Stimulated activated CD4-positive, alpha-beta T cell treated with anti-CD3 and anti-CD28 coated beads, Interleukin-4, amount 100 ng/mL, for 1 hour (primary cell): ENCODE data around the gene BHLHE41.

ENCODE experiments used
- DNase-seq: peaks from one replicate; pipeline ENCODE4 v3.0.0-alpha.2; 2020

BHLHE41 gene

DNA sequence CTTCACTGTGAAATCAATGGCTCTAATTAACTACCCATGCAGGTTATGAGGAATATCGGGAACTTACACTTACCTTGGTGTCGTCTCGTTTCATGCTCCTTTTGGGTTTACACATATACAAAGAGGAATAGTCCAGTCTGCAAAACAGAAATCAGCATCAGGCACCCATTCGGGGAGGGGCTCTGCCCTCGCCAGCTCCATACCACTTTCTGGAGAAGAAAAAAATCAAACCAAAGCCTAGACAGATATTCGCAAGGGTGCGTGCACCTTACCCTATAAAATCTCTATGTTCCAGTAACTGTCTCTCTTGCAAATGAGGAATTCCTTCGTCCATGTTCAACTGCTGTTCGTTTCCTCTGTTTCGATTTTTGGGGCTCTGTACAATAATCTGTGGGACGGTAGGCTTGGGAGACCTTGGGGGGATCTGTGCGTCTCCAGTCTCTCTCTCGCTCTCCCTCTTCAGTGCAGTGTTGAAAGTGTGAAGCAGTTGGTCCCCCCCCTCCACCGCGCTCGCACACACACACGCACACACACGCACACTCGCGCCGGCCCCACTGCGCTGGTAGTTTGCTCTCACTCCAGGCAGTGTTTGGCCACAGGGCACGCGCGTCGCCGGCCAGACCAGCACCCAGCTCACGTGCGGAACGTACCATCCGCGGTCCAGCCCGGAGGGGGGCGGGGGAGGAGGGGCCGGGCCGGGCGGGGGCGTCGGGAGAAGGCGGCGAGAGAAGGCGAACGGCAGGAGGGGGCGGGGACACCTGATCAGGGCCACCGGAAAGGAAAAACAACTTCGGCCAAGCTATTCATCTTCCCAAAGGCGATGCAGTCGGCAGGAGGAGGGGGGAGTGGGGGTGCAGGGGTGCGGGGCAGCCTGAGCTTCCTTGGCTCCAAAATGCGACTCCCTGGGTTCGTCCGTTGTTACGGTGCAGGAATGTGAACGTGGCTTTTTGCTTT is at the start of gene BHLHE41:
Gene BHLHE41, minus strand, starts transcription at position 592 of the 954 bp plus-strand sequence. Its CDS starts 258 bp downstream, at position 334.
- DNase-seq, result peak; percentile 17

DNA sequence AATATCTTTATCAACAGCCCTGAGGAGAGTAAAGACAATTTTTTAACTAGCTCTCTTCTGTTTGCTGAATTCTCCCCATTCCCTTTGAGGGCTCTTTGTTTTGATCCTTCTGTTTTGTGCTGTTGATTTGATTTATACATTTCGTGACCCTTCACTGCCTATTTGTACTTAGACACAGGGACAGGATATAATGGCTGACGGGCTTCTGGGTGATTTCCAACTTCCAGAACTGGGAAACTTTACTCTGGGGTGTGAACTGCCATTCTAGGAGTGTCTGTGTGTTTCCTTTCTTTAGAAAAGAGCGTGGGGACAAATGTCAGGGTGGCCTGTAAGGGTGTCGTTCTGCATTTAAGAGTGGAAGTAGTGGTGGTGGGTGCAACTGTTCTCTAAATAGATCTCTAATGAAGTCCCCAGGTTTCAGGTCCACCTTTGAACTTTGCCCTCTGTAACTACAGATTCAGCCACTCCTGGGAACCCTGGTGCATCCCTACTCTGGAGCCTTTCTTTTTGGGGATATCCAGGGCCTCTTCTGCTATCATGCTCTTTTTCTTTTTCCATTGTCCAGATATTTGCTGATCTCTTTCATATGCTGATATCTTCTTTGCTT is 48.2 kb upstream of the BHLHE41 start:
- DNase-seq, result no peak

DNA sequence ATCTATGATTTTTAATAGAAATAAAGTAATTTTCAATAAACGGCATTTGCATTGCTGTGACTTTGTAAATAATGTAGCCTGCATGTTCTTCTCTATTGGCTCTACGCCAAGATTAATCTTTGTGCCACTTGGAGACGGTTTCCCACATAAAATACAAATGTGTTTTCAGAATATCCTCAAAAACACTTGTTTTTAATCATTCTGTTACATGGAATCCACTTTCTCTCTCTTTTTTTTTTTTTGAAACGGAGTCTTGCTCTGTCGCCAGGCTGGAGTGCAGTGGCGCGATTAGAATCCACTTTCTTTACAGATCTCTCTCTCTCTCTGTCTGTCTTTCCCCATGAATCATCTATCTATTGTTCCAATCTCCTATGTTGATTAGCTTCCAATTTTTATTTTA is 47.7 kb upstream of the BHLHE41 start:
- DNase-seq, result no peak

DNA sequence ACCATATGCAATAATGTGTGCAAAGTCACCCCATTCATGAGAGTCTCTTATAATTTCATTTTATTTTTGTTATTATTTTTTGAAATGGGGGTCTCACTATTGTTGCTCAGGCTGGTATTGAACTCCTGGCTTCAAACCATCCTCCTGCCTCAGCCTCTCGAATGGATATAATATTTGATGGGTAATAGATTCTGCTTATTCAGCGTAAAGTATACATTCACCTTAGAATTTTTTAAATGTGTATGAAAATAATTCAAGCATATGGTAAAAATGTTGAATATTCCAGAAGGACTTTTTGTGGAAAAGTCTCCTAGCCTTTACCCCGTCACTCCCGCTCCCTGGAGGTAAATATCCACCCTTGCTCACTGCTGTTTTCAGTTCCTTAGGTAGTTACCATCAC is 47.2 kb upstream of the BHLHE41 start:
- DNase-seq, result no peak

DNA sequence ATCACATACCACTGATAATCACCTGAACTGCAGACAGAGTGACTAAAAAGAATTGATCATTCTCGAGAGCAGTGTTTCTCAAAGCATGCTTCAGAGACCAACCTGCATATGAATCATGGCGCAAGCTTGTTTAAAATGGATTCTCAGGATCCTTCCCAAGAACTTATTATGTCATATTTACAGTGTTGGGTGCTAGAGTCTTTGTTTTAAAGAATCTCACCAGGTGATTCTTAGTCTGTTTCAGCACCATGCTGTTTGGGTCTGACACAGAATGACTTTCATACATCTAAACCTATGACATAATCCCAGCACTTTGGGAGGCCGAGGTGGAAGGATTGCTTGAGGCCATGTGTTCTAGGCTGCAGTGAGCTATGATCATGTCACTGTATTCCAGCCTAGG is 39.3 kb upstream of the BHLHE41 start:
- DNase-seq, result no peak

DNA sequence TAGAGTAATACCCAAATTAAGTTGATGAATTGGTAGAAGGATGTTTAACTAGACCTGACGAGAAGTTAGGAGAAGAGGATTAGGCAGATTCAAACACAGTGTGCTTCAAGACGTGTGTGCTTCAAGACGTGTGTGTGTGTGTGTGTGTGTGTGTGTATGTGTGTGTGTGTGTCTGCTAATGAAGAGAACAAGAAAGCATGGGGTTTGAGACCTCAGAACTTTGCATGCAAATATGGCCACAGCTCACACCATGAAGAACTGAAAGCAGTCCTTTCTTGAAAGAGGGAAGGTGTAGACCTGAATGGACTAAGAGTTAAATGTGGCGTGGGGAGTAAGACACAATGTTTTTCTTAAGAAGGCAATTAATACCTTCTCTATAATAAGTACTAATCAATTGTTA is 38.1 kb upstream of the BHLHE41 start:
- DNase-seq, result no peak

DNA sequence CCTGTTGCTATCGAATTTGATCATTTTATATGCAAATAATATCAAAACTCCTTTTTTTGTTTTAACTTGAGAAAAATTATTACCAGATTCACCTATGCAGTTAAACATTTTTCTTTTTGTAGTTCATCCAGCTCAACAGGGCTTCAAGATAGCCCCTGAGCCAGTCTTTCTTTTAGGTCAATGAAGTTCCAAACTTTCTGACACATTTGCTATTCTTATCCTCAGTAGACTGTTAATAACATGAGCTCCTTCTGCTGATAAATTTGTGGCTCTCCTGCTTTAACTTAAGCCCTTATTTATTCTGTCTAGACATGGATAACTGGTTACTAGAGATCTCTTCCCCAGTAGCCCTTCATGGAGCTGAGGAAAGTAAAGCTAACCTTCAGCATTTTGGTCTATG is 37.3 kb upstream of the BHLHE41 start:
- DNase-seq, result no peak

DNA sequence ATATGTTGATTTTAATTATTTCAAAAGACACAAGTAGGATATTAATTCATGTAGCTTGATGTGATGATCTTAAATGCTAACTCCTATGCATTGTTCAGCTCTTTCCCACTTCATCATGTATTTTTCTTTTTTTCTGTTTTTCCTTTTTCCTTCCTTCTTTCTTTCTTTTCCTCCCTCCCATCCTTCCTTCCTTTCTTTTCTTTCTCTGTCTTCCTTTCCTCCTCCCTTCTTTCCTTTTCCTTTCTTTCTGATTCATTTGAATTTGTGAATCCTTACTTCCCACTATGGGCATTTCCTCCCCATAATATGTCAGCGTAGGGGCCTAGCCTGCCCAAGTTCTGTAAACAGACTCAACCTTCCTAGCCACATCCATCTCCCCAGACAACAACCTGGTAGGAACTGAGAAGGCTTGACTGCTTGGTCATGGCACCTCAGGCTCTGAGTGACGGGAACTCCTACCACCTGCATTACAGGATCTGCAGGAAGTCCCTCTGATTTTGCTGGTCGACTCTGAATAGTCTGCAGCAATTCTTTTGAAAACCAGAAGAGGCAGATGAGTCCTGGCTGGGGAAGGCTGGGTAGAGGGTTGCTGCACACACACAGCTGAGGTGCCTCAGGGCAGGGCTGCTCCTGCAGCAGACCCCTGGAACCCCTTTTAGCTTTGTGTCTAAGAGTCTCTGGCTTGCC is 33.4 kb upstream of the BHLHE41 start:
- no peak for DNase-seq

DNA sequence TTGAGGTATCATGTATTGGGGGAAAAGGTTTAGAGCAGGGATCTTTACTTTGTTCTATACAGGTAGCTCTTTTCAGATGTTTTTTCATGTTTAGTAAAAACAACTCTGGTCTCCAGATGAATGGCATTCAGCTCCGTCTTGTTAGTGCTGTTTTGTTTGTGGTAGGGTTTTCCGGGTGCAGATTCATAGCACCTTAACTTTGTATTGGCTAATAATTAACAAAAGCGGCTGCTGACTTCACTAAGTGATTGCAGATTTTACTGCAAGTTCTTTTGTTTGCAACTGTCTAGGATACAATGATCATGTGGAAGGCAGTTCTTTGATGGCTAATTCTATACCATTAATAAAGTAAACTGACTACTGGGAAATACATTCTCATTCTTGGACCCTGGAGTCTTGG is 32.2 kb upstream of the BHLHE41 start:
- DNase-seq, result no peak

DNA sequence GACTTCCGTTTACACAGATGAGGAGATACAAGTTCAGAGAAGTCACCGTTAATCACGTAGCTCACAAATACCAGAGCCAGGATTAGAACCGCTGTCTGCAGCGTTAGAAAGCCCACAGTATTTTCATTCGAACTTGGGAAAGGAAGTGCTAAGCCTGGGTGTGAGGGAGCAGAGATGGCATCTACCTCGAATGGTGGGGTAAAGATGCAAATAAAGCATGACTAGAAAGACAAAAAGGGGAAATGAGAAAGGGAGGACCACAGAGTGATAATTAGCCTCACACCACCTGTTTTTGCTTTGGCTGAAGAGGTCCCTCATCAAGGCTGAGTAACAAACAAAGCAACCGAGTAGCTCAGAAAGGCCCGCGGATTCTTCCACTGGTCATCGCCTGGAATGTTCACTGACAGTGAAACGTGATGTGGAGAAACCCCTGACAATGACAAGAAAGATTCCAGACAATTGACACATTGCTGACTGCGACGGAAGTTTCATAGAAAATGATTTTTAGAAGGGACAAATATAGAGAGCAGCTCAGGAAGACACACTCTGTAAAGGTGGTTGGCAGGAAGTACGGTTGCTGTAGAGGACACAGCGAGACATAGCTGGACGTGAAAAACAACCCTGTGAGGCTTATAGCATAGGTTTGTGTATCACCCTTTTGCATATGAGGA is 31.5 kb upstream of the BHLHE41 start:
- DNase-seq, result no peak

DNA sequence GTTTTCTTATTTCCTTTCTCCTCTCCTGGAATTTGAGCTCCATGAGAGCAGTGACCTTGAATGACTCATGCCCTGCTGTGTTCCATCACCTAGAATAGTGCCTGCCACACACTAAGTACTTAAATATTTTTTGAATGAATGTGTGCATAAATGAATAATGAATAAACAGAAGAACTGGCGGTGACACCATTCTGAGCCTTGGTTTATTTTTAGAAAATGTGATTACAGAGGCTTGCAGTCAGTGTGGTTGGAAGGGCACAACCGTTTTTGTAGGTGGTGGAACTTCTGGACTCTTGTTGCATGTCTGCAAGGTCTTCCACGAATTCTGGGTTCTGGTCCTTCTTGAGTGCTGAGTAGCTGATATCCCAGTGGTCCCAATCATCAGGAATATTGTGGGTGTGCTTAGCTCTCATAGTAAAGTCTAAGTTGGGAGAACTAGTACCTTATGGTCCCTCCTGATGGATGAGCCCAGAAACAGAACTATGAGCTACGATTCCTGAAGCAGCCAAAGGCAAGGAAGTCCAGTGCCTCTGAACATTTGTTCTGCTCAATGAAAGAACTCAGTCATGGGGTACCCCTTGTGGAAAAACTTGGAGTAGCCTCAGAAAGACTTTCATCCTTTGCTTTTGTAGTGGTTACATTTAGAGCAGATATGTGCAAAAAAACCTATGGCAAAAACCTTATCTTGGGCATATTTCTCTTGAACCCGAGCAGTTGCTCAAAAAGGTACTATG is 28.8 kb upstream of the BHLHE41 start:
- no peak for DNase-seq

DNA sequence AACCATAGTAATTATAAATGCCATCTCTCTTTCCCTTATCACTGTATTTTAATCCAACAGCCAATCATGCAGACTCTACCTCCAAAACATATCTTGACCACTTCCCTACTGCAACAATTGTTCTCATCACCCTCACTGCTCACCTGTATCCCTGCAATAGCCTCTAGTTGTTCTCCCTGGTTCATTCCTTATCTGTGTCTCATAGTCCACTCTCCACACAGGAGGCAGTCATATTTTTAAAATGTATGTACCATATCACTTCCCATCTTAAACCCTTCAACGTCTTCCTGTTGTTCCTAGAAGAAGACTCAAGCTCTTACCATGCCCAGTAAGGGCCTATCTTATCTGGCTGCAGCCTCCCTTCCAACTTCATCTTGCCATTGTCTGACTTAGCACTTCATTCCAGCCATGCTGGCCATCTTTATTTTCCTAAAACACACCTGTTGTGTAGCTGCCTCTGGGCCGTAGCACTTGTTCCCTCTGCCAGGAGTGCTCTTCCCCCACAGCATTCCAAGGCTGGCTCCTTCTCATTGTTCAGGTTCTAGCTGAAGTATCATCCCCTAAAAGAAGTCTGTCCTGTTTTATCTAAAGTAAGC is 27.8 kb upstream of the BHLHE41 start:
- DNase-seq, result no peak

DNA sequence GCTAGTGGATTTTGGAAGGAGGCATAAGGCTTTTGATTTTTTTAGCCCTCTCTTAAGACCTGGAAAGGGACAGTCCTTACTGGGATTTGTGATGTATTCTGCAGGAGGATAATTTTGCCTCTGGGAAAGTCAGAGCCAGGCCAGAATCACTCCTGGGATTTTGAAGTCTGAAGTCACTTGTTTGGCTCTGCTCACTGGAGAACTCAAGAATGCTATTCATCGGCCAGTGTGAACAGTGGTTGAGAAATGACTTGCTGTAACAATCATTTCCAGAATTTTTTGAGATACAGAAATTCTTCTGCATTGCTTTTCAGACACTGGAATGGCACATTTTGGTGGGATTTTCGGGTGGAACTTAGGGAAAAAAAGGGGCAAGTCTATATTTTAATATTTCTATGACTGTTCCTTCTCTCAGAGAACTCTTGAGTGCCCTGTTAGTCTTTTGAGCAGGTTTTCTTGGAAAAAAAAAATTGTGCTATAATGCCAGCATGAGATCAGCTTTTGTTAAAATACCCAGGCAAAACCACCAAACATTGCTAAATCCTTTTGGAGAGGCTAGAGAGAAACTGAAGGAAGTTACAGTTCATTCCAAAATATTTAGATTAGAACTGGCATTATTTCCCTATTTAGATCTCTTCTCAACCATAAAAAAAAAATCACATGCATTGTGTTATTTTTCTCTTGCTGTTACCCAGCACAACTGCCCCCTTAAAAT is 26.1 kb upstream of the BHLHE41 start:
- DNase-seq, result no peak

DNA sequence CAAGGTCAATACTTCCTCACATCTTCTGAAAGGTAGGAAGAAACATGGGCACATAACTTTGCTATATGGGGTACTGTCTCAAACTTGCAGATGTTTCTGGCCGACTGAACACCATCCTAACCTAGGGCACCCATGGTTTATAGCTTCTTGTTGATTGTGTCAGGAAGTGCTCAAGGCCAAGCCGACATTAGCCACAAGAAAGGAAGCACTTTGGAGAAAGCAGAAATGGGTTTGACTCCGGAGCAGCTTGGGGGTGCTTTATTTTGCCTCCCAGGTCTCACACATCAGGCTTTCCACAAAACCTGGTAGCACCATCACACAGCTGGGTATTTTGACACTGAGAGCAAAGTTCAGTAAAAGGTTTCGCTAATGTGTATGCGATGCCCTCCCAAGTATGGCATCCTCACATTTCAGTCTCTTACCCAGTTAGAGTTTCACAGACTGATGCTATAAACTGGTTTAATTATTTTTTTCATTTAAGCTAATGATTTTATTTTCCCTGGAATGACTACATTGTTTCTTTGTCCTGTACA is 25.2 kb upstream of the BHLHE41 start:
- DNase-seq, result no peak

DNA sequence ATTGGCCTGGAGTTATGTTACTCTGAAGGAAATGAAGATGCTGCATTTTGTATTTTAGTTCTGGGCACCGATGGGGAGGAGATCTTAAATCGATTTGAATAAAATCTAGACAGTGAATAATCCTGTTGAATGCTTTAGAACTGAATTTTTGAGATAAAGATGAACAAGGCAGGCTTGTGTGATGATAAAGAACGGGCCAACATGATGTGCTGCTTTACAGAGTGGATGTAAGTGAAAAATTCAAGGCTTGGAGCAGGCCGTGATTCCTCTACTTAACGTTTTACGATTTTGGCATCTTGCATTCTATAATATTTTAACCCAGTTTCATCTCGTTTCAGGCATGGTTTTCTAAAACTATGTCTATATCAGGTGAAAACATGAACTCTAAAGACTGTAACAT is 23.5 kb upstream of the BHLHE41 start:
- no peak for DNase-seq

DNA sequence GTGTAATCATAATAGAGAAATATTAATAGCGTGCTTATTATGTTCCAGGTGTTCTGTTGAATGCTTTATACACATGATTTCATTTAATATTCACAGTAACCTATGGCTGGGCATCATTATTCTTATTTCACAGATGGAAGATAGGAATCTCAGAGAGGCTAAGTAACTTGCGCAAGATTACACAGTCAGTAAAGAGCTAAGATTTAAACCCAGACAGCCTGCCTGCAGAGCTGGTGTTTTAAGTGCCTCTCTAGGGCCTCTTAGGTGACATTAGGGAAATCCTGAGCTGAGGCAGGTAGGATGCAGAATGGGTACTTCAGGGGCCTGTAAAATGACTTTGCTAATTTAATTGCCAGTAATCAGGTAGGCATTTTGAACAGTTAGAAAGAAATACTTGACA is 18.5 kb upstream of the BHLHE41 start:
- no peak for DNase-seq

DNA sequence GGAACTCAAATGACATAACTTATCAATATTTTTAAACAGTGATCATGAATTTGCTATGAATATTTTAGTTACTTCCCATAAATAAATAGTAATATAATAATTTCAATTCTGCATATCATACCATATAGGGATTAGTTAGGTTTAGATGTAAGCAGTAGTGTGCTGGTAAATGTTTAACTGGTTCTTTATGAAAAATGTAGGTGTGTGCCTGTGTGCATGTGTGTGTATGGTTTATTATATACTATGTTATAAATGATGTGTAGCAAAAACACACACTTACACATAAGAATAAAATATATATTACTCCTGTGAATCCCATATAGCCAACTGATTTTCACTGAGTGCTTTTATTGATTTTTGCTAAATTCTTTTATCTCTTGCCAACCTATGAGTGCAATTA is 14.0 kb upstream of the BHLHE41 start:
- no peak for DNase-seq

DNA sequence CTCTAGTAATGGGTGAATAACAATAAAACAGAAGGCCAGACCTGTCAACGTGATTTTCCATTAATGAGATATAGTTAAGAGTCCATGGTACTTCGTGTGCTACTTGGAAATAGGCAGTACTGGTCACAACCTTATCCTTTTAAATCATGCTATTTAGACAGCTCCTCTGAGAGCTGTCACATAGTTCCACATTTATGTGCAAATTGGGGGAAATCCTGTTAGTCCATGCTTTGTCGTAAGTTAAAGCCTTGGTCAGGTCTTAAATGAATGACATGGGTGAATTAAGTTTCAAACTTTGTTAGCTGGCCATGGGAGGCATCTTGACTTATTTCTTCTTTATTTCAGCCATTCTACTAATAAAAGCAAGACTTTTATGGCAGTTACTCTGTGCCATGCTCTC is 11.9 kb upstream of the BHLHE41 start:
- no peak for DNase-seq

DNA sequence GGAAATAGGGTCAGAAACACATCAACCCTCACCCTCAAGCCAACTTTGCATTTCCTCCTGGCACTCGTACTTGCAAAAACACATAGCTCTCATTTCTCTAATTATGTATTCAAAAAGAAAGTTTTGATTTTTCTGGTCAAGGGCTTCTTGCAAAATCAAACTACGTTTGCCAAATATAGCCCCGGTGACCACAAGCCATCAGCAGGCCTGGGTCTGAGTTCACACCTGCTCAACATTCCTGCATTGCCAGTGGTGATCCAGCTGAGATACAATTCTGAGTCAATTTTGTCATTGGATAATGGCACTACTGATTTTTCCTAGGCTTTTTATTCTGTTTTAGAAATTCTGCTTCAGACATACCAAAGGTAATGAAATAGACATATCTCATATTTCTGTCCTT is 10.7 kb upstream of the BHLHE41 start:
- DNase-seq, result no peak

DNA sequence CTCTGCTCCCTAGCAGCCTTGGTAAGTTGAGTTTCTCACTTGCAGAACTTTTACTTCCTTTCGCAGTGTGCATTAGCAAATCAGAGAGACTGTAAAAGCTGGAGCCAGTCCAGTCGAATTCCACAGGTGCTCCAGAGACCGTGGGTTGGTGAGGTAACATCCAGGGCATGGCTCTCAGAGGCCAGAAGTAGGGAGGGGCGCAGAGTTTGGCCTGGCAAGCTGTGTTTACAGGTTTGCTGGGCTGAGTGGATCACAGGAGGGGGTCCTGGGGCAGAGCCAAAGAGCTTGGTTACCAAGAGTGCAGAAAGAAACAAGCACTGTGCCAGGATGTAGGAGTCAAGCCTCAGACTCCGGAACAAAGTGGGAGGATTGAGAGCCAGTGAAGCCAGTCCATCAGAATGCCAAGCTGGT is 10.2 kb upstream of the BHLHE41 start:
- DNase-seq, result no peak

DNA sequence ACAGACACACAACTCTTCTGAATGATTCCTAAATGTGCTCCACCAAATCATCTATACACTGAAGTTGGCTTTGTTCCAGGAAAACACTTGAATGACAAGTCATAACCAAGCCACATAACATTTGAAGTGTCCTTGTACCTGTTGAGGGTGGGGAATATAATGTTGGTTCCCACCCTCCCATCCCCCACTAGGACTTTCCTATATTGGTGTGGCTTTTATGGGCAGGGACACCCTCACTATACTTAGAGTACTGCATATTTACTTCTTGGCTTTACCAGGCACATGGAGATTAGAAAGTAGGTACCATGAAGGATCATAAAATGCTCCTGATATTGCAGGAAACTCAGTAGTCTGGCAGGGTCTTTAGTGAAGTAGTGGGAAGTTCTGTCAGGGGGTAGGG is 9.7 kb upstream of the BHLHE41 start:
- DNase-seq, result no peak
